ENCODE data around the gene MED27.

GRCh38 chr9:132026932-132027585 is 52.6 kb downstream of the MED27 start:
- TF ChIP-seq EZH2phosphoT487 (IDR thresholded peaks at IDR 0.05; ENCODE audit: insufficient read depth, low read depth) = no peak
- no peak for TF ChIP-seq EZH2 (IDR thresholded peaks at IDR 0.05; ENCODE audit: insufficient read depth, poor library complexity, severe bottlenecking)
